Stimulated activated CD8-positive, alpha-beta memory T cell treated with anti-CD3 and anti-CD28 coated beads, Interleukin-7, amount 100 ng/mL, for 48 hours (primary cell): ENCODE measurements around the gene MRPS10.
"Not testable (repeated sequence)": the region's sequence is repeated elsewhere in the genome, so short reads cannot be mapped to it uniquely, and the experiment has no call there.

ENCODE experiments used
- DNase-seq, 2 donors: peaks; one replicate each; pipeline ENCODE4 v3.0.0-alpha.2; 2020; ENCODE audit warnings: low read depth in 1 of 2; ENCODE audit errors: extremely low read depth in 1 of 2

MRPS10 gene

DNA sequence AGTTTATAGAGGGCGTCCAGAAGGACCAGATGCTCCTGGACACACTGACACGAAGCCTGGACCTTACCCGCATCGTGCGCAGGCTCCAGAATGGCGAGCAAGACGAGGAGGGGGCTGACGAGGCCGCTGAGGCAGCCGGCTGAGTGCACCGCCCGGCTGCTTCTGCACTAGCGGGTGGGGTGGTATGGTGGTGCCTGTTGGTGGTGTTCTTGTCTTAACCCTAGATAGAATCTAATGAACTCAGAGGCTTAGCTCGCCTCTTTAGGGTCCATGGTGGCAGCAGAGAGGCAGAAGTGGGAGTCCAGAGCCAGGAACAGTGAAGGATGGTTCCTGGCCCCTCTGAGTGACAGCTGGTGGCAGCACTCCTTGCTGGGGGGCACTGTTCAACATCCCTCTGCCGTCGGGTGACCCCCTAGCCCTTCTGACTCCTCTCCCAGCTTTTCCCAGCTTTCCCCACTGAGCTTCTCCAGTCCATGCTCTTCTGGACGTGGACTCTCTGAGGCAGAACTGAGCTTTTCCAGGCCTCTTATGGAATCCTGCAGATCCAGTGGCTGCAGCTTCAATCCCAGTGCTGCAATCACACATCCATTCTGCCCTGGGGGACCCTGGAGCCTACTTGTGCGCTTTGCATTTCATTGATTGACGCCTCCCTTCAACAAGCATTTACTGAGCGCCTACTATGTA, 38.3 kb downstream of the MRPS10 start:
- DNase-seq: no peak

- no peak for DNase-seq
Observed at GRCh38 chr6:42177514-42178364, 39.9 kb downstream of the MRPS10 start.

GRCh38 chr6:42176981-42177380, 40.7 kb downstream of the MRPS10 start:
- no peak for DNase-seq

- DNase-seq: no peak
Observed at GRCh38 chr6:42175860-42176259, 41.8 kb downstream of the MRPS10 start.

DNA sequence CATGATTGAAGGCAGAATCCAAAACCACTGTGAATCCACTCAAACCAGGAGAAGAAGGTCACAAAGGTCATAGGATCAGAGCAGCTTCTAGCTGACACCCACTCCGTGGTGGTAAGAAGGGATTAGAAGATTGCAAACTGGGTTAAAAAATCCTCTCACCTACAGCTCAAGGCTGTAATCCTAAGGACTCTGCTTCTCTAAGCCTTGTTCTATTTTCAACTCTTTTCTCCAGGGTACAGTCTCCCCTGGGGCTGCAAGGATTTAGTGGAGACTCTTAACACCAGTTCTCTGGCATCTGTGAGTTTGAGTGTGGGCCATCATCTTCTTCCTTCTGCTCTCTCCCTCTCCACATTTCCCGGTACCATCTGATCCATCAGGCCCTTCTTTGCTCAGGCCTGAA, 44.6 kb downstream of the MRPS10 start, which contains the start of gene GUCA1A:
TSS of gene GUCA1A (plus strand) at position 264 of the 400 bp plus-strand sequence. CDS start 250 bp downstream, outside the sequence.
- DNase-seq: no peak

DNA sequence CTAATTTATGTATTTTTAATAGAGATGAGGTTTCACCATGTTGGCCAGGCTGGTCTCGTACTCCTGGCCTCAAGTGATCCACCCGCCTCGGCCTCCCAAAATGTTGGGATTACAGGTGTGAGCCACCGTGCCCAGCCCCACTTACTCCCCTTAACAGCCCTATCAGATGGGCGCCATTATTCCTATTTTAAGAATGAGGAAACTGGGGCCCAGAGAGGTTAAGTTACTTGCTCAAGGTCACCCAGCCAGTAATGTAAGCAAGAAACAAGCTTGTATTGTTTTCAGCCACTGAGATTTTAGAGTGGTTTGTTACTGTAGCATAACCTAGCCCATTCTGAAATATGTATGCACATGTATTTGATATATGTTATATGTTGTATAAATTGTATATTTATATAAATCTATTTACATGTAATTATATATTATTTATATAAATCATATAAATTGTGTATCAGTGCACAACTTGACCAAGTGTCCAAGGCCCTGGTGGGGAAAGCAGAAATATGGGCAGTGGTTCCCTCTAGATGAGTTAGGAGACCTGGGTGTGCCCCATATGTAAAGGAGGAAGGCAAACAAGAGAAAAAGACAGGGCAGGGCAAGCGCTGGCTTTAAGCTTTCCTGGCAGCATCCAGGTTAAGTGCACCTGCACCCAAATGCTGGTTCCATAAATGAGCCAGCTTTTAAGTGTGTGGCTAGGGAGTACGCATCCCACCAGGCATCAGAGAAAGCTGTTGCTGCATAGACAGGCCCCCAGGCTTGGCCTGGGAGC, 45.7 kb downstream of the MRPS10 start:
- no peak for DNase-seq

GRCh38 chr6:42169780-42170179, 47.9 kb downstream of the MRPS10 start:
- not testable (repeated sequence) for DNase-seq

DNA sequence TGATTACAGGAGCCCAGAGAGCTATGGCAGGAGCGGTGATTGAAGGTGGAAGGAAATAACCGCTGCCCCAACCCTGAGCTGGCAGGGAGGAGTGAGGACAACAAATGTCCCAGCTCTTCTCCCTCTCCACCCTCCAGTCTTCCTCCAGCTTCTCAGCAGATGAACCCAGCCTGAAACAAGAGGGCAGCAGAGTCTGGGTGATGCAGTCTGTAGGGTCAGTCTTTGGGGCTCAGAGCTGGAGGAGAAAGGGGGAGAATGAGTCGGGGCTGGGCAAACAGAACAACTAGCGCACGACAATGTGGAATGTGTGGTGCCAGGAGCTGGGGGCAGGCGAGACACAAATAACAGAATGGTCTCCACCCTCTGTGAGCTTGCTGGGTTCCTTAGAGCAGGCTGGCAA, 49.0 kb downstream of the MRPS10 start:
- no peak for DNase-seq

GRCh38 chr6:42166444-42167141, 51.1 kb downstream of the MRPS10 start:
- peak; percentile 38 to 47 for DNase-seq

GRCh38 chr6:42165016-42165415, 52.6 kb downstream of the MRPS10 start:
- no peak for DNase-seq

DNA sequence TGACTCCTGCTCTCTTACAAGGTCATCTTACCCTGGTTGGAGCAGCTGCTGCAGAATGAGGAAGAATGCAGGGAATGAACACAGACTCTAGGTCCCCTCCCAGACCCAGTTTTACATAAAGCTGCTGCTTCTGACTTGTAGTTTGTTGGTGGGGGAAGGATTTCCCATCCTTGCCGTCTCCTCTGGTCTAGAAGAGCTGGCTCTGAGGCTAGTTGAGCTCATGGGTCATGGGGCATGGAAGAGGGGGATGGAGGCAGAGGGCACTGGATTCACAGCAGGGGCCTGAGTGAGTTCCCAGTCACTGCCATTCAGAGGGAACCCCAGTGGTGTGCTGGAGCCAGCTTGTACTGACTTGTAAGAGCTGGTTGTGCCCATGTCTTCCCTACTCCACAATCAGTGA, 53.7 kb downstream of the MRPS10 start:
- no peak for DNase-seq

GRCh38 chr6:42162812-42163211, 54.8 kb downstream of the MRPS10 start:
- DNase-seq: no peak

DNA sequence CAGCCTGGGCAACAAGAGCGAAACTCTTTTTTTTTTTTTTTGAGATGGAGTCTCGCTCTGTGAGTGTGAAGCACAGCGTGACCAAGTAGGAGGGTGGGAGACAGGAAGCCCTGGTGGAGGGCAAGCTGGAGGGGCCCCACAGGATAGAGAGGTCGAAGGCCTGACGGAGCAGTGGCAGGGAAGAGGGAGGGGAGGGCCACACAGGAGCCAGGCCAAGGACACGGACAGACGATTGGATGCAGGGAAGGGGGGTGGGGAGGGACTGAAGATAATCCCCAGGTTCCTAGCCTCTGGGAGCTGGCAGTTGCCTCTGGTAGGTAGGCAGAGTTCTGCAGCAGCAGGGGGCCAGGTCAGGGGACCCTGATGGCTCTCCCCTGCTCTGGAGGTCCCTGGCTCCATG, 55.3 kb downstream of the MRPS10 start:
- DNase-seq: no peak

GRCh38 chr6:42159431-42160024, 58.1 kb downstream of the MRPS10 start:
- DNase-seq: no peak

DNA sequence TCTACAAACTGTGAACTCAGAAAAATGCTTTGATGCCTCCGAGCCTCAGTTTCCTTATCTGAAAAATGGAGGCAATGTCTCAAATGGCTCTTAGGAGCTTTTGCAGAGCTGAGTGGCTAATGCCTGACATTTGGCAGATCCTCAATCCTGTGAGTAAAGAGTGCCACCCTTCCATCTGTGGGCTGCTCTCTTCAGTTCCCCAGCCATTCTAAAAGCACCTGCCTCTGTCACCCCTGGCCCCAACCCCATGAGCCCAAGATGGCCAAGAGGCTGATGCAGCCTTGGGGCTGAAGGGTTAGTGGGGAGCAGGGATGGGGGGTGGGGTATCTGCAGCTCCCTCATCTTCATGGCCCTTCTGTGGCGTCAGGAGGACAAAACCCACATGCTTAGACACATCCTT, 59.0 kb downstream of the MRPS10 start:
- DNase-seq: no peak

DNA sequence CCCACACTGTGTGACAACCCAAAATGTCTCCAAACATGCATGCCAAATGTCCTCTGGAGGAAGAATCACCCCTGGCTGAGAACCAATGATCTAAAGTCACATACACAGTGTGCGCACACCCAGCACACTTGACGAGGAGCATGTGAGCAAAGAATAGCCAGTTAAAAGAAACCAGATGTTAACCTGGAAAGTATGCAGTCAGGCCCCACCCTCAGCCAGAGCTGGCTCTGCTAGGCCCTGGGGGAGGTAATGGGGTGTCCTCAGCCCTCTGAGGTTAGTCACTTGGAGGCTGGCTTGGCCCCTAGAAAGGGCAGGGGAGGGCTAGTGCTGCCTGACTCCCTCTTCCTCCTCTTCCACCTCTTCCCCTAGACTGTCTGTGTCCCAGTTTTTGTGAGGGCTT, 59.6 kb downstream of the MRPS10 start:
- DNase-seq: no peak
